Right lobe of liver (tissue), 4 donors: ENCODE measurements around the gene PTPRN2.

Experiments
- CTCF ChIP-seq, 4 donors: fragments of 200-600 bp in 3 of 4; fragments of 450-650 bp in 1 of 4; IDR thresholded peaks; one replicate each; pipeline versions ENCODE4 v1.5.1 to v1.8.0; 2016 to 2022; ENCODE audit warnings: antibody characterized with exemption in 4 of 4, mild to moderate bottlenecking in 2 of 4
- POLR2A ChIP-seq: fragments of 450-650 bp; IDR thresholded peaks from one replicate; pipeline ENCODE4 v1.6.1; 2017; ENCODE audit warnings: antibody characterized with exemption, mild to moderate bottlenecking
- donor health status: DM: no; HTN: no; CAD: no.
- donor health status: DM: no; HTN: no; CAD: no.
- donor health status: DM: no; HTN: yes; CAD: no.

- TF ChIP-seq POLR2A (no peak), CTCF (IDR thresholded peaks at IDR 0.05) (no peak)
Observed at GRCh38 chr7:158259141-158259540, 328.5 kb downstream of the PTPRN2 start.
